ENCODE measurements around the gene PLCB2.

The PLCB2 gene

DNA sequence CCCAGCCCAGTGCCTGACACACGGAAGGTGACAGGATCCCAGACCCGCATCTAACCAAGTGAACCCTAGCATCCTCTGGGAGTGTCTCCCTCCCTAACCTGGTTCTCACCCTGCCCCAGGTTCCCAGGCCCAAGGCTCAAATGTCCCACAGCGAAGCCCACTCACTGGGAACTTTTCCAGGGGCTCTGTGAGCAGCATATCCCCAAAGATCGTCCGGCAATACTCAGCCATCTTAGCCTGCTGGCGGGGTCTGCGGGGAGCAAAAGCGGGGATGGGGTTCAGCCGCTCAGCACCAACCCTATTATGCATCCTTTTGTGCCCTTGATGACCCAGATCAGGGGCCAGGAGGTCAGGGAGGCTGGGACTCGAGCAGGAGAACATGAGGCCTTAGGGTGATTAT, 10.4 kb downstream of the PLCB2 start:
- Mint-ChIP-seq H3K4me1 (ENCODE audit: low read depth) (peaks cover 86% of the 10 kb centered on the region), H3K9me3 (no peaks in the 10 kb centered on the region), H3K4me3 (no peak overlapping the region), H3K27me3 (no peaks in the 10 kb centered on the region), H3K36me3 (ENCODE audit: low read depth) (peaks cover 100% of the 10 kb centered on the region), H3K27ac (peak overlapping the region; percentile 60)
- intact Hi-C loops (cut with micrococcal nuclease) = no loop called here

- H3K9me3 Mint-ChIP-seq = no peaks in the 10 kb centered on the region
- peaks cover 100% of the 10 kb centered on the region for H3K36me3 Mint-ChIP-seq (ENCODE audit: low read depth)
- H3K4me1 Mint-ChIP-seq (ENCODE audit: low read depth) = peaks cover 79% of the 10 kb centered on the region
- H3K27me3 Mint-ChIP-seq = no peaks in the 10 kb centered on the region
- no peak overlapping the region for H3K4me3 Mint-ChIP-seq
- H3K27ac Mint-ChIP-seq = peak overlapping the region; percentile 60
- intact Hi-C loops (cut with micrococcal nuclease) = no loop called here
Observed at GRCh38 chr15:40296561-40297230, 11.0 kb downstream of the PLCB2 start.

- H3K27ac Mint-ChIP-seq = peak overlapping the region; percentile 60
- H3K4me1 Mint-ChIP-seq (ENCODE audit: low read depth) = peaks cover 72% of the 10 kb centered on the region
- no peak overlapping the region for H3K4me3 Mint-ChIP-seq
- no peaks in the 10 kb centered on the region for H3K27me3 Mint-ChIP-seq
- intact Hi-C loops (cut with micrococcal nuclease) = no loop called here
- peaks cover 100% of the 10 kb centered on the region for H3K36me3 Mint-ChIP-seq (ENCODE audit: low read depth)
- H3K9me3 Mint-ChIP-seq = no peaks in the 10 kb centered on the region
Observed at GRCh38 chr15:40295877-40296560, 11.7 kb downstream of the PLCB2 start.

- Mint-ChIP-seq H3K9me3 (no peaks in the 10 kb centered on the region), H3K4me1 (ENCODE audit: low read depth) (peaks cover 71% of the 10 kb centered on the region), H3K27ac (peak overlapping the region; percentile 60), H3K4me3 (no peak overlapping the region), H3K36me3 (ENCODE audit: low read depth) (peaks cover 100% of the 10 kb centered on the region), H3K27me3 (no peaks in the 10 kb centered on the region)
- intact Hi-C loops (cut with micrococcal nuclease) = no loop called here
Observed at GRCh38 chr15:40295297-40295696, 12.4 kb downstream of the PLCB2 start.

GRCh38 chr15:40293905-40294895, 13.5 kb downstream of the PLCB2 start:
- Mint-ChIP-seq H3K27me3 (no peaks in the 10 kb centered on the region), H3K27ac (peak overlapping the region; percentile 24), H3K4me1 (ENCODE audit: low read depth) (peaks cover 78% of the 10 kb centered on the region), H3K36me3 (ENCODE audit: low read depth) (peaks cover 100% of the 10 kb centered on the region), H3K9me3 (no peaks in the 10 kb centered on the region), H3K4me3 (no peak overlapping the region)
- intact Hi-C loops (cut with micrococcal nuclease) = no loop called here

DNA sequence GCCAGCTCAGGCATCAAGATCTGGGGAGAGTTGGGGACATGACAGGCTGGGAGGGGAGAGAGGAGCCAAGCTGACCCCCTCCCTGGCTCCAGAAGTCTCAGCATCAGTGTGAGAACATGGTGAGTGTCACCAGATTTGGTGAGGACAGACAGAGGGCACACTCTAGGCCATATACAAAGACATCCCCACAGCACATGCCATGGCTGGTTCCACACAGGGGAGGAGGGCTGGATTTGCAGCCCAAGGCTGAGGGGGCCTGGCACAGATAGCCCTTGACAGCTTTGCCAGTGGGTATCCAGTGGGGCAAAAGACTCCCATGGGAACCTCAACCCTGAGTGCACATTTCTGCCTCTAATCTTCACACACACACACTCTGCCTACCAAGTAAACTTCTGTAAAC, 14.7 kb downstream of the PLCB2 start:
- Mint-ChIP-seq H3K4me3 (no peak overlapping the region), H3K27me3 (no peaks in the 10 kb centered on the region), H3K4me1 (ENCODE audit: low read depth) (peaks cover 80% of the 10 kb centered on the region), H3K36me3 (ENCODE audit: low read depth) (peaks cover 100% of the 10 kb centered on the region), H3K9me3 (no peaks in the 10 kb centered on the region), H3K27ac (no peak overlapping the region)
- intact Hi-C loops (cut with micrococcal nuclease) = no loop called here

DNA sequence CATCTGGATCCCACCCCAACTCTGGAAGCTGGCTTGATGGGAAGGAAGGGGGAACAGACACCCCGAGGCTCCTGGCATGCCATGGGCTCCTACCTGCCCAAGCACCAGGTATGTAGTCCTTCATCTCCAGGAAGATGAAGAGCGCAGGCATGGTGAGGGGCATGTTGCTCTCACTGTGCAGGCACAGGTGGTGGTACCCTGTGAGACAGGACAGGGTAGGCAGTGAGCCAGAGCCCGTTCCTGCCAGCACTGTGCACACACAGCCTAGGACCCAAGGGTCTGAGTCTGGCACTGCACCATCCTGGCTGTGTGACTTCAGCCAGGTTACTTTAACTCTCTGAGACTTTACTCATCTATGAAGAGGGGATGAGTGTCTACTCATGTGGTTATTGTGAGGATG, 15.5 kb downstream of the PLCB2 start:
- intact Hi-C loops (cut with micrococcal nuclease) = no loop called here
- Mint-ChIP-seq H3K9me3 (no peaks in the 10 kb centered on the region), H3K27me3 (no peaks in the 10 kb centered on the region), H3K4me3 (no peak overlapping the region), H3K4me1 (ENCODE audit: low read depth) (peaks cover 80% of the 10 kb centered on the region), H3K27ac (no peak overlapping the region), H3K36me3 (ENCODE audit: low read depth) (peaks cover 100% of the 10 kb centered on the region)

DNA sequence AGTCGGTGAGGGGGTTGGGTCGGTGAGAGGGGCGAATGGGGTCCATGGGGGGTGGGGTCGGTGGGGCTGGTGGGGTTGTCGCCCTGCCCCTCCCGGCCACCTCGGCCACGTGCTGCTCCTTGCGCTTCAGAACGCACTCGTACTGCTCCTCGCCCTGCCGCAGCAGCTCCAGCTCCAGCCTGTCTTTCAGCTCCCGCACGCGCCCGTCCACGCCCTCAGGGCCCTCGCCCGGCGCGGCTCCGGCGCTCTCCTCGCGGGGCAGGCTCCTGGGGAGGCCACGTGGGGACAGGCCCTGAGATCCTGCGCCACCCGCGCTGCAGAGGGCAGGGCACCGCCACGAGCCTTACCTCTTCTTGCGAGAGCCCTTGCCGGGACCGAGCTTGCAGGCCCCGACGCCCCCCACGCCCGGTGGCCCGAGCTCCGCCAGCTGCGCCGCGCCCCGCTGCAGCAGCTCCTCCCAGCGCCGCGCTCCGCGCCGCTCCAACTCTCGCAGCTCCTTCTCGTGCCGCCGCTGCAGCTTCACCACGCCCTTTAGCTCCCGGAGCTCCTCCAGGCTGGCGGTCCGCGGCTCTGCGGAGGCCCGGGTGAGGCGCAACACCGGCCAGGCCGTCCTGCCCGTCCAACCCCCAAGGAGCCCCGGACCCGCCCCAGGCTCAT, 16.7 kb downstream of the PLCB2 start:
- H3K4me1 Mint-ChIP-seq (ENCODE audit: low read depth) = peaks cover 80% of the 10 kb centered on the region
- H3K27me3 Mint-ChIP-seq = no peaks in the 10 kb centered on the region
- intact Hi-C loops (cut with micrococcal nuclease) = no loop called here
- peaks cover 100% of the 10 kb centered on the region for H3K36me3 Mint-ChIP-seq (ENCODE audit: low read depth)
- H3K4me3 Mint-ChIP-seq = no peak overlapping the region
- H3K9me3 Mint-ChIP-seq = no peaks in the 10 kb centered on the region
- H3K27ac Mint-ChIP-seq = no peak overlapping the region

- H3K4me1 Mint-ChIP-seq (ENCODE audit: low read depth) = peaks cover 80% of the 10 kb centered on the region
- intact Hi-C loops (cut with micrococcal nuclease) = no loop called here
- H3K4me3 Mint-ChIP-seq = no peak overlapping the region
- H3K27me3 Mint-ChIP-seq = no peaks in the 10 kb centered on the region
- peaks cover 100% of the 10 kb centered on the region for H3K36me3 Mint-ChIP-seq (ENCODE audit: low read depth)
- H3K9me3 Mint-ChIP-seq = no peaks in the 10 kb centered on the region
- no peak overlapping the region for H3K27ac Mint-ChIP-seq
Observed at GRCh38 chr15:40290545-40290917, 17.2 kb downstream of the PLCB2 start.

GRCh38 chr15:40289140-40289775, 18.5 kb downstream of the PLCB2 start:
- H3K36me3 Mint-ChIP-seq (ENCODE audit: low read depth) = peaks cover 99% of the 10 kb centered on the region
- intact Hi-C loops (cut with micrococcal nuclease) = loop anchor here (10.0 kb wide), 1 partner anchor 136 kb away; no protein-coding TSS in a partner anchor
- H3K9me3 Mint-ChIP-seq = no peaks in the 10 kb centered on the region
- no peak overlapping the region for H3K4me3 Mint-ChIP-seq
- no peaks in the 10 kb centered on the region for H3K27me3 Mint-ChIP-seq
- peaks cover 80% of the 10 kb centered on the region for H3K4me1 Mint-ChIP-seq (ENCODE audit: low read depth)
- H3K27ac Mint-ChIP-seq = peak overlapping the region; percentile 91

GRCh38 chr15:40287968-40288367, 19.8 kb downstream of the PLCB2 start:
- Mint-ChIP-seq H3K36me3 (ENCODE audit: low read depth) (peaks cover 93% of the 10 kb centered on the region), H3K9me3 (no peaks in the 10 kb centered on the region), H3K27me3 (peaks cover 9% of the 10 kb centered on the region), H3K27ac (peak overlapping the region; percentile 91), H3K4me1 (ENCODE audit: low read depth) (peaks cover 80% of the 10 kb centered on the region), H3K4me3 (peak overlapping the region; percentile 32)
- intact Hi-C loops (cut with micrococcal nuclease) = loop anchor here (10.0 kb wide), 1 partner anchor 137 kb away; no protein-coding TSS in a partner anchor

DNA sequence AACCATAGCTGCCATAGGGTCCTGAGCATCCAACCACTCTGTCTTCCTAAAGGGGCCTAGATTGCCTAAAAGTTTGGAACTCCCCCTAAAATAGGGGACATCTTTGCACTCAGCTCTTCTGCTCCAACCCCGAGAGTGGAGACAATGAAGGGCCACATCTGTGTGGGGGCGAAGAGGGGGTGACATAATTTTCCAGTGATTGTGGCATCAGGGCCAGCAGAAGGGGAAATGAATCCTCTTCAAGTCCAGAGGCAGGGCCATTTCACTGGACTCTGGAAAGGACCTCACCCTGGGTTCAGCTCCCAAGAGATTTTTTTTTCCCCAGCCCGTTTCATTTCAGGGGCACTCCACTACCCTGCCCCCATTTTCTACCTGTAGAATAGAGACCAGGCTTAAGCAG, 20.2 kb downstream of the PLCB2 start:
- Mint-ChIP-seq H3K4me1 (ENCODE audit: low read depth) (peaks cover 80% of the 10 kb centered on the region), H3K9me3 (no peaks in the 10 kb centered on the region), H3K27me3 (peaks cover 14% of the 10 kb centered on the region), H3K27ac (peak overlapping the region; percentile 91), H3K4me3 (no peak overlapping the region), H3K36me3 (ENCODE audit: low read depth) (peaks cover 89% of the 10 kb centered on the region)
- intact Hi-C loops (cut with micrococcal nuclease) = loop anchor here (10.0 kb wide), 1 partner anchor 137 kb away; no protein-coding TSS in a partner anchor

- Mint-ChIP-seq H3K4me1 (ENCODE audit: low read depth) (peaks cover 80% of the 10 kb centered on the region), H3K4me3 (no peak overlapping the region), H3K27ac (peak overlapping the region; percentile 91), H3K9me3 (no peaks in the 10 kb centered on the region), H3K36me3 (ENCODE audit: low read depth) (peaks cover 81% of the 10 kb centered on the region), H3K27me3 (peaks cover 17% of the 10 kb centered on the region)
- intact Hi-C loops (cut with micrococcal nuclease) = loop anchor here (10.0 kb wide), 1 partner anchor 138 kb away; no protein-coding TSS in a partner anchor
Observed at GRCh38 chr15:40286794-40287193, 20.9 kb downstream of the PLCB2 start.

Data from dendritic cell treated with granulocyte-macrophage colony-stimulating factor and Interleukin-4, amounts not matched to agents 40 ng/mL and 50 ng/mL, for 4 days (primary cell).